ENCODE results near the gene CCDC61. TPM values are rescaled to one million over a fixed set of nuclear protein-coding genes. Genes with fewer than 3 reads are reported as not detected.

The CCDC61 gene
- total and polyA plus RNA-seq, 2 of the 8 experiments (the other 6 are each of a cell fraction or from before 2014, with no cell fraction given): 7.8 to 17.4 TPM

- Histone ChIP-seq H2BK5ac (ENCODE audit: low read depth, low read length) (no peak overlapping the region), H2BK15ac (ENCODE audit: low read length) (no peak overlapping the region), H3K14ac (ENCODE audit: insufficient read length) (no peak overlapping the region), H2BK120ac (replicated peaks; ENCODE audit: low read depth, low read length) (no peak overlapping the region), H2BK12ac (ENCODE audit: low read depth, low read length) (no peak overlapping the region), H3K27me3 (replicated peaks in 1 of 4; ENCODE audit: control insufficient read depth in 3 of 4, extremely low read depth in 1 of 4, insufficient read depth in 3 of 4, low read length in 3 of 4) (peaks cover 0 to 1% (median 0%) of the 10 kb centered on the region in 4 experiments; a peak in 2 of 7 replicates), H4K8ac (ENCODE audit: extremely low read depth, insufficient read depth, low read length) (no peak overlapping the region), H3K23me2 (ENCODE audit: low read depth, low read length) (peaks cover under 1% of the 10 kb centered on the region; the same call in 1 of the 2 replicates), H4K20me1 (replicated peaks in 1 of 2; ENCODE audit: control insufficient read depth in 1 of 2, insufficient read depth in 2 of 2, low read length in 2 of 2) (peaks cover 5 to 7% of the 10 kb centered on the region in 2 experiments), H3K4me3 (ENCODE audit: extremely low read depth in 1 of 4, insufficient read depth in 2 of 4, low read depth in 3 of 4, low read length in 4 of 4) (no peak overlapping the region), H4K91ac (replicated peaks; ENCODE audit: insufficient read length, low read length) (no peak overlapping the region), H4K5ac (ENCODE audit: insufficient read length, low read depth, low read length) (no peak overlapping the region), H2AK5ac (ENCODE audit: low read depth, low read length) (no peak overlapping the region), H2AFZ (ENCODE audit: low read length) (no peak overlapping the region), H3K4me1 (replicated peaks in 1 of 4; ENCODE audit: control insufficient read depth in 3 of 4, insufficient read depth in 4 of 4, low read length in 3 of 4) (peaks cover 0 to 5% (median 4%) of the 10 kb centered on the region in 4 experiments; a peak in 5 of 7 replicates), H3K27ac (ENCODE audit: low read depth, low read length) (no peak overlapping the region), H3K4me2 (ENCODE audit: insufficient read depth in 1 of 2, low read depth in 2 of 2, low read length in 2 of 2) (no peak overlapping the region), H3K9ac (replicated peaks in 1 of 4; ENCODE audit: extremely low read depth in 1 of 4, low read depth in 3 of 4, low read length in 3 of 4) (no peak overlapping the region), H3K4ac (replicated peaks; ENCODE audit: insufficient read length, low read depth, low read length) (no peak overlapping the region), H2BK20ac (ENCODE audit: low read length) (no peak overlapping the region), H3K56ac (replicated peaks; ENCODE audit: insufficient read length, low read depth, low read length) (no peak overlapping the region), H3K79me1 (ENCODE audit: low read depth, low read length) (peaks cover 1% of the 10 kb centered on the region; the same call in 1 of the 2 replicates), H3K79me2 (ENCODE audit: control insufficient read depth in 1 of 2, insufficient read depth in 2 of 2, low read length in 2 of 2) (no peaks in the 10 kb centered on the region), H3K36me3 (ENCODE audit: control insufficient read depth in 2 of 4, insufficient read depth in 4 of 4, low read length in 3 of 4) (peaks cover 0 to 3% (median 0%) of the 10 kb centered on the region in 4 experiments; a peak in 1 of 8 replicates), H3K9me3 (ENCODE audit: insufficient read depth in 2 of 2, low read depth in 1 of 2, low read length in 1 of 2) (no peaks in the 10 kb centered on the region), H3K23ac (ENCODE audit: insufficient read length) (no peak overlapping the region), H3K18ac (ENCODE audit: extremely low read depth, low read length) (no peak overlapping the region)
- DNase-seq (ENCODE audit: low read depth in 1 of 2, low spot score in 2 of 2) (no peak), FAIRE-seq (no peak)
- CTCF ChIA-PET (ENCODE audit: partially characterized antibody): interaction anchor here (1.0 to 1.2 kb wide), 2 partner anchors 42 to 84 kb away, joined by 3 to 4 read pairs; no protein-coding TSS in a partner anchor
- whole genome bisulfite sequencing, 2 experiments (ENCODE audit: extremely low coverage in 1 of 2, insufficient coverage in 1 of 2, insufficient read length in 1 of 2, insufficient replicate concordance in 2 of 2, low coverage in 1 of 2, low lambda C conversion rate in 2 of 2, missing lambda C conversion rate in 1 of 2): 80% methylated on average over 7 of the region's 7 CpGs; no CpG with 5 or more reads in 1 of the 2 experiments
- POLR2A ChIA-PET (ENCODE audit: partially characterized antibody): interaction anchor here (1.7 kb wide), 1 partner anchor 9 kb away, joined by 4 read pairs; no protein-coding TSS in a partner anchor
- TF ChIP-seq KDM4A (IDR thresholded peaks at IDR 0.05; ENCODE audit: low read depth, low read length, severe bottlenecking) (no peak), CHD1 (IDR thresholded peaks at IDR 0.05; ENCODE audit: low read depth, low read length) (no peak), TAF1 (IDR thresholded peaks at IDR 0.05; ENCODE audit: low read depth, low read length) (no peak), EGR1 (IDR thresholded peaks at IDR 0.05; ENCODE audit: borderline replicate concordance, low read depth, low read length) (no peak)
Observed at GRCh38 chr19:45967246-45967645, 28.0 kb upstream of the CCDC61 start.

Data from H1 (cell line).